ENCODE measurements around the gene MAD1L1.
"Not testable (repeated sequence)": the region's sequence is repeated elsewhere in the genome, so short reads cannot be mapped to it uniquely, and the experiment has no call there.

The MAD1L1 gene

GRCh38 chr7:2170576-2171521 lies 61.9 kb downstream of the MAD1L1 start:
- DNase-seq = no peak

GRCh38 chr7:2169923-2170575 lies 62.7 kb downstream of the MAD1L1 start:
- DNase-seq = no peak

- no peak for DNase-seq
These were observed 64.0 kb downstream of the MAD1L1 start for GRCh38 chr7:2168615-2169311.

DNA sequence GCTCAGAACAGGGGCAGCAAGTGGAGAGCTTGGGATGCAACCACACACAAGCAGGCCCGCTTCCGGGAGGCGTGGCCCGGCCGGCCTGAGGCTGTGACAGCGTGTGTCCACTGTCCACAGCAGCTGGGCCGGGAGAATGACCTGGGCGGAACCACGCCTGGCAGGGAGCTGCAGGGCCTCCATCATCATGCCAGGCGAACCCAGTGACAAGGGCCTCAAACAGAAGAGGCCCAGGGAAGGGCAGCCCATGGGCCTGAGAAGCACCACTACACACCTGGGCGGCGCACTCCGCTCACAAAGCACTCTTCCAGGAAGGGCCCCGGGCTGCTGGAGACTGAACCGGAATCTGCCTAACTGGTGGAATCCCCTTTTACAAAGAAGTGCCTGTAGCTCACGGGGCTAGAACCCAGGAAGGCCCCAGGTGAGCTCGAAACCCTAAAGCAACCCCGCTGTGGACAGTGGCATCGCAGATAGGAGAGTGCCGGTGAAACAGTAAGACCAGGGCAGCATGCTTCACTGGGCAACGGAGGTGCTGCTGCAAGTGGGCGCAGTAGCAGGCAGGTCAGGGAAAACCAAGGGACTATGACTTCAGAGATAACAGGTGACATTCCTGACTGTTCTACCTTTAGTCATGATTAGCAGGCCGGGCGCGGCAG lies 66.0 kb downstream of the MAD1L1 start:
- DNase-seq = no peak

- no peak for DNase-seq
These were observed 66.8 kb downstream of the MAD1L1 start for GRCh38 chr7:2165610-2166594.

DNA sequence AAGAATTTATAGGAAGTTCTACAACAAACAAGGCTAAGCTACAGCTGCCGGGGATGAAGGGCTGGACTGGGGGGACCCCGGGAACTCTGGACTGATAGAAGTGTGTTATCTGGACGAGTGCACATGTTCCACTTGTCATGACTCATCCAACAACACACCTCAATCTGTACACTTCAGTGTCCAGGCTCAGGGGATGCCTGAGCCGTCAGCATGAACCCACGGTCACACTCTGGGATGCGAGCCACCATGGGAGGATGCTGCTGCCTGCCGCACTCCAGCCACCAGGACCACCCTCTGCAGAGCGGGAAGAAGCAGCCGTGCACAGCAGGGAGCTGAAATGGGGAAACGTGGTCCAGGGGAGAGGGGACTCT lies 67.5 kb downstream of the MAD1L1 start:
- DNase-seq = no peak

GRCh38 chr7:2164646-2165045 lies 68.1 kb downstream of the MAD1L1 start:
- no peak for DNase-seq

- no peak for DNase-seq
These were observed 68.9 kb downstream of the MAD1L1 start for GRCh38 chr7:2163600-2164555.

- DNase-seq = no peak
These were observed 69.8 kb downstream of the MAD1L1 start for GRCh38 chr7:2162959-2163358.

DNA sequence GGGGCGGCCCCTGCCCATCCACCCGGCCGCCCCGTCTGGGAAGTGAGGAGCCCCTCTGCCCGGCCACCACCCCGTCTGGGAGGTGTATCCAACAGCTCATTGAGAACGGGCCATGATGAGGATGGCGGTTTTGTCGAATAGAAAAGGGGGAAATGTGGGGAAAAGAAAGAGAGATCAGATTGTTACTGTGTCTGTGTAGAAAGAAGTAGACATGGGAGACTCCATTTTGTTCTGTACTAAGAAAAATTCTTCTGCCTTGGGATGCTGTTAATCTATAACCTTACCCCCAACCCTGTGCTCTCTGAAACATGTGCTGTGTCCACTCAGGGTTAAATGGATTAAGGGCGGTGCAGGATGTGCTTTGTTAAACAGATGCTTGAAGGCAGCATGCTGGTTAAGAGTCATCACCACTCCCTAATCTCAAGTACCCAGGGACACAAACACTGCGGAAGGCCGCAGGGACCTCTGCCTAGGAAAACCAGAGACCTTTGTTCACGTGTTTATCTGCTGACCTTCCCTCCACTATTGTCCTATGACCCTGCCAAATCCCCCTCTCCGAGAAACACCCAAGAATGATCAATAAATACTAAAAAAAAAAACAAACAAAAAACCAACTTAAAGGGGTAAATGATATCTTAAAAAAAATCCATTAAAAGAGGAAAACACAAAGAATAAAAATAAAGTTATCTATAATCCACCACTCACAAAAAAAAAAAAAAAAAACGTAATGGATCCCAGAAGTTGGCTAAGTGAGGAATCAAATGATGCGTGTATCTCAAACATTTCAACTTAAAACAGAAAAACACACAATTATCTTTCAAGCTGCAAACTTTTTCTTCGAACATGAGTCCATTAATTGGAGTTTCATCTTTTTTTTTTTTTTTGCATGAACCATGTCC lies 70.5 kb downstream of the MAD1L1 start:
- not testable (repeated sequence) for DNase-seq

GRCh38 chr7:2159176-2159520 lies 73.6 kb downstream of the MAD1L1 start:
- no peak for DNase-seq

GRCh38 chr7:2158331-2159175 lies 74.2 kb downstream of the MAD1L1 start:
- no peak for DNase-seq

- peak; percentile 29 for DNase-seq
These were observed 75.1 kb downstream of the MAD1L1 start for GRCh38 chr7:2157473-2158279.

- no peak for DNase-seq
These were observed 75.8 kb downstream of the MAD1L1 start for GRCh38 chr7:2156756-2157472.

DNA sequence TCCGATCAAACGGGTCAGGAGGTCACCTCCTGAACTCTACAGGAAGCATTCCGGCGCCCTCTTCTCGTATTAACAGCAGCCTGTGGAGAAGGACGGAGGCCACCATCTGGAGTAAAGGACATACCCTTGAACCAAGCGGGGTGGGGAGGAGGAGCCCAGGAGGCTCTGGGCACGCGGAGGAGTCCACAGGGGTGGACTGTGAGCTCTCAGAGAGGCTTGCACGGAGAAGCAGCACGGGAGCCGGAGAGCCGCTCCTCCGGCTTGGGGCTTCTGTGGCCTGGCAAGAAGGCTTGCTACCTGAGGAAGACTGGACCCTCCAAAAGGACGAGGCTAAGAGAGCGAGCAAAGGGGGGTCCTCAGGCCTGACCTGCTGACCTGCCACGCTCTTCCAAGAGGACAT lies 77.9 kb downstream of the MAD1L1 start:
- no peak for DNase-seq

- DNase-seq = no peak
These were observed 78.6 kb downstream of the MAD1L1 start for GRCh38 chr7:2154121-2154520.

- DNase-seq = no peak
These were observed 80.1 kb downstream of the MAD1L1 start for GRCh38 chr7:2152646-2153045.
